H4 (cell line): Measurements from ENCODE around the gene TRNAU1AP. TPM values are rescaled to one million over a fixed set of nuclear protein-coding genes. Genes with fewer than 3 reads are reported as not detected.

Experiments
- DNase-seq: peaks from one replicate; pipeline ENCODE4 v3.0.0-alpha.2; 2015; ENCODE audit warnings: low spot score
- total RNA-seq: library from RNA; depleted of rRNA; stranded (reverse); fragments of >200 nt; shearing (Covaris generic); gene quantifications from 2 replicates; pipeline ENCODE4 v1.2.3, GENCODE V29; 2014; rRNA removed

Gene TRNAU1AP
- total RNA-seq, 1 experiment from 2014 or later: 25.6 TPM

DNA sequence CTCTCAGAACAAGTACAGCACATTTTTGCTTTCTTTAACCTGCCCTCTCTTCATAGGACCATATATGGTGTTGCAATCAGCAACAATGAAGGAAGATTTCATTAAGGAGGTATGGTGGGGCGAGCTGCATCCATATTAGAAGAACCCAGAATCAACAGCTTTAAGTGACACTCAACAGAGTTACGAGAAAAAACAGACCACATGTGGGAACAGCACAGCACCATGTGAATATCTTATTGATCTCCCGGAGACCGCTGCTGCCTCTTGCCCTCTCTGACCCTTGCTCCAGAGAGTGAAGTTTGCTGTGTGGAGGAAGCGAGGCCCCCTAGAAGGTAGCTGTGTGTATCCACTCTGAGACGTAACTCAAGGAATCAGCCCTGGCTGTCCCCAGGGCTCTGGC lies 52.1 kb downstream of the TRNAU1AP start:
- no peak for DNase-seq

DNA sequence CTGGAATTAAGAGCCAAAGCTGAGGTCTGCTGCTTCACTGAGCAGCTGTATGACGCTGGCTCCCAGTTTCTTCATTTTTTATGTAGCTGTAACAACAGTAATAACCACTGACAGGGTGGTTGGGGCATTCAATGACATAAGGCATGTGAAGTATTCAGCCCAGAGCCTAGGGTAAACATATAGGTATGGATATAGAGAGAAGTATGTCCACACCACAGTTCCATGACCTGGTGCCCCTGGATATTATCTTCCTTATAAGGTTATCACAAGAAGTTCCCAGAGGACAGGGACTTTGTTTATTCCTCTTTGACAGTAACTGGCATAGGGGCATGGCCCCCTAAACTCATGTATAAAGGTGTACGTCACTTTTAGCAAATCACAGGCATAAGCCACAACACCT lies 53.9 kb downstream of the TRNAU1AP start:
- no peak for DNase-seq

DNA sequence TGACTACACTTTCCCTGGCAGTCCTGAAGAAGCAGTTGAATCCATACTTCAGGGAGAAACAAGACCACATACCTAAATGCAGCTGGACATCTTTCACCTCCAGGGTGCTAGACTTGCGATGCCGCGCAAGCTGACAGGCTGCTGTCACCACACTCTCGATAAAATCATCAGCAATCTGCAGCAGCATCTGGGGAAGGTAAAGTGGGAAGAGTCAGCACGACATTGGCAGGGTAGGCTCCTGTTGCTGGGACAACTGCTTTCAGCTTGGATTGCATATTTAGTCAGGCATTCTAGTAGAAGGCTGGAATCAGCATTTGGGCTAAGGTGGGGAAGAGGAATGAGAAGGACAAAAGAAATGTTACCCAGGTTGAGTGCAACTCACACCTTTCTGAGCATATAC lies 60.3 kb downstream of the TRNAU1AP start:
- DNase-seq: no peak

Other genes starting within 250 kb of the TRNAU1AP start
- 14.9 and 20.7 TPM in 2 replicates for gene MED18, start 224.0 kb upstream of the TRNAU1AP start, total RNA-seq
- 7.9 and 15.5 TPM in 2 replicates for gene PHACTR4, start 183.3 kb upstream of the TRNAU1AP start, total RNA-seq
- gene RCC1, start 47.0 kb upstream of the TRNAU1AP start, total RNA-seq: 63.2 and 65.6 TPM in 2 replicates
- not detected in 2 replicates for gene RAB42, start 39.2 kb downstream of the TRNAU1AP start, total RNA-seq
- 32.9 and 44.9 TPM in 2 replicates for gene TAF12, start 90.0 kb downstream of the TRNAU1AP start, total RNA-seq
- not detected in 2 replicates for gene RNU11, start 95.5 kb downstream of the TRNAU1AP start, total RNA-seq
- 3.0 and 5.6 TPM in 2 replicates for gene GMEB1, start 115.7 kb downstream of the TRNAU1AP start, total RNA-seq
- 56.8 and 65.9 TPM in 2 replicates for gene YTHDF2, start 183.9 kb downstream of the TRNAU1AP start, total RNA-seq